ENCODE results near the gene FCN1.

FCN1 gene

DNA sequence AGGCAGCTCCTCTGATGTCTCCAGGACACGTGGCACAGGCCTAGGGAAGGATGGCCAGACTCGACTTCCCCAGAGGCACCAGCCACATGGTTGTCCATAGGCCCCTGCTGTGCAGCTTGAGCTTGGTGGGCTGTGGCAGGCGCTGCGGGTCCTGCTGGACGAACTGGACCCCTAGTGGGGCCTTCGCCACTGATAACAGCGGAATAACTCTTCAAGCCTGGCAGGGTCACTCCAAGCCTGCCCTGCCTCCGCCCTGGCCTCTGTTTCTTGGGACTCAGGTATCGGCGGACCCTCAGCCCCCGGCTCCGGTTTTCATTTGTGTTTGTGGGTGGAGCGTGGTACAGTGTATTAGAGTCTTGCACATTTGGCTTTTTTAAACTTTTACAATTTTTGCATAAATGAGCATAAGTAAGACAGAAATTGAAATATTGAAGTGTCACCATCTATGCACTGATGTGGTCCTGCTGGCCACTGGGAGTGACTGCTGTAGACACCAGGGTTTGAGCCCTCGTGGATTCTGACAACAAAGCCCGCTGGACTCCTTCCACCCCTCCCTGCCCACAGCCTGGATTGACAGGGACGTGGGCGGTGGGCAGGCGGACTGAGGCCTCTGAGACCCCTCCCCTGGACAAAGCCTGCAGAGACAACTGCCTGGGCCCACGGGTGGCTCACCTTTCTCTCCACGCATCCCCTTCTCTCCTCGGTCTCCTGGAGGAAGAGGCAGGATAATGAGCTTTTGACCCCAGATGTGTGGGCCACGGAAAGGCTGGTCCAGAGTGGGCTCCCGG, 3.8 kb downstream of the FCN1 start:
- DNase-seq, result no peak

DNA sequence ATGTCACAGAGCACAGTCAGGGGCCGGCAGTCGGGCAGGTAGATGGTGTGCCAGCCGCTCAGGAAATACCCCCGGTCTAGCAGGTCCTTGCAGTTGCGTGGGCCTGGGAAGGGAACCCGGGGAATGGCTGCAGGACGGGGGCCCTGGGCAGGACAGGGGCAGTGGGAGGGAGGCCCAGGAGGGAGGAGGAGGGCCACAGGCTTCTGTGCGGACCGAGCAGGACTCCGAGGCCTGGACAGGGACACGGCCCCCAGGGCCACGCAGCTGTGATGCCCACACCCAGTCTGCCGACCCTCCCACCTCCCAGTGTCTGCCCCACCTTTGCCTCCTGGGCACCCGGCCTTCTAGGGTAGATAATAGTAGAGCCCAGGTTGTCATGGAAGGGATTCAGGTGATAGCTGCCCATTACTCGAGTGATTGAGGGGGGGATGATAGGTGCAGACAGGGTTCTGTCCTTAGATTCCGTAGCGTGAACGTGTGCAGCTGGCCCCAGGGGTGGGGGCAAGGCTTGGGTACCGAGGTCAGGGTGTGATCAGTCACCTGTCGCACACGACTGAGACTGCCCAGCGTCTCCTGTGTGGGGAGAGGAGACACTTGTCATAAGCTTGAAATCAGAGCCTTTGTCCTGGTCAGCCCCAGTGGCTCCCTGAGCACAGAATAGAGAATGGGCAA, 4.5 kb downstream of the FCN1 start:
- DNase-seq, result no peak

DNA sequence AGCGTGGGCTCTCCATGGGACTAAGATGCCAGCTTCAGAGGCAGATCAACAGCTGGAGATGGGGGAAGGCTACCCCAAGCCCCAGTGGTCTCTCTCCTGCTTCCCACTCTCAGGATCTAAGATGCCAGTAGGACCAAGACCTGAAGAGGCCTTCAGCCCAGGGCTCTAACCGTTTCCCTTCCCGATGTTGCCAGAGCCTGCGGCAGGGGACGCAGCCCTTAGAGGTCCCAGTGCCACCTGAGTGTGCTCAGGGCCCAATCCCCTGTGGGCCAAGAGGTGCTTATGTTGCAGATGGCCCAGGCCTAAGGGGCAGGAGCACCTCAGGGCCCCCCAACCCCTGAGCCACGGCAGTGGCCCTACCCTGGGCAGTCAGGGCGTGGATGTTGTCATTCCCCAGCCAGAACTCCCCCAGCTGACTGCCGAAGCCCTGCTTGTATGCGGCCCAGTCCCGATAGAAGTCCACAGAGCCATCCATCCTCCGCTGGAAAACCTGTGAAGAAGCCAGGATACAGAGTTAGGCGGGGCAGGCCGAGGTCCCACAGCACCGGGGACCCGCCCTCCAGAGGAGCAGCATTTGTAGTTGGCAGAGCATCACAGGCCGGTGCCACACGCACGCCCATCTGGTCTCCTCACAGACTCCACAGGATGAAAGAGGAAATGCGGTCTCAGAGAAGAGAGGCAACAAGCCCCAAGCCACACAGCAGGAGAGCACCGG, 5.4 kb downstream of the FCN1 start:
- DNase-seq, result no peak

DNA sequence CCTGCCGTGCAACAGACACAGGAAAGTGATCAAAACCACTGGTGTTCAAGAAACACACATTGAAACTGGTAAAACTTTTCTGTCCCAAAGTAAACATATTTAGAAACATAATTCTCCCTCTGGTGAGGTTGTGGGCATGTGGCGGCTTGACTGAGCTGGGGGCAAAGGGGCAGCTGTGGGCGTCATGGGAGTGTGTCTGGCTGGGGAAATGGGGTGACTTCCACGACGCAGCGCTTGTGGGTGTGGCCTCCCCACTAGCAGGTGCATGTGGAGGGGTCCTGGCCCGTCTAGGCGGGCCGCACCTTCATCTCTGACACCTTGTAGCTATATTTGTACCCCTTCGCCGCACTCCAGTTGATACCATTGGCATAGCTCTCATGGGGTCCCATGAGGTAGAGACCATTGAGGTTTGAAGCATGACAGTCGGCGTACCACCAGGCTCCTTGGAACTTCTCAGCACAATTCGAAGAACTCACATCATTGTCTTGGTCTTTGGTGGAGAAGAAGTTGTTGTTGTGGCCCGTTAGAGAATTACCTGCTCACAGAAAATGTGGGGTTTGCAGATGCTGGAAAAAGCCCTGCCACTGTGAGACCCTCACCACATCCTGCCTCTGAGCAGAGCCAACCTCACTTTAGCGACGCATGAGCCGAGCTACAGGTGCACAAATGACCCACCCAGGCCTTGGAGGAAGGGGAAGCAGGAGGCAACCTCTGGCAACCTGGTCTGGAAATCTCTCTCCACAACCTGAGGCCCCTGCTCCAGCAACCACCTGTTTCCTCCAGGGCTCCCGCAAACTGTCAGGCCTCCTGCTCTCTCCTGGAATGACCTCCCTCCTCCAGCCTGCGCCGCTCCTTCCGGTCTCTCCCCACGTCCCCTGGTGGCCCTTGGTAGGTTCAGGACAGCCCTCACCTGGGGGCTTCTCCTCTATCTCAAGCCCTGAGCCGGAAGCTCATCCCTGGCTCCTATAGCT, 7.9 kb downstream of the FCN1 start:
- no peak for DNase-seq

DNA sequence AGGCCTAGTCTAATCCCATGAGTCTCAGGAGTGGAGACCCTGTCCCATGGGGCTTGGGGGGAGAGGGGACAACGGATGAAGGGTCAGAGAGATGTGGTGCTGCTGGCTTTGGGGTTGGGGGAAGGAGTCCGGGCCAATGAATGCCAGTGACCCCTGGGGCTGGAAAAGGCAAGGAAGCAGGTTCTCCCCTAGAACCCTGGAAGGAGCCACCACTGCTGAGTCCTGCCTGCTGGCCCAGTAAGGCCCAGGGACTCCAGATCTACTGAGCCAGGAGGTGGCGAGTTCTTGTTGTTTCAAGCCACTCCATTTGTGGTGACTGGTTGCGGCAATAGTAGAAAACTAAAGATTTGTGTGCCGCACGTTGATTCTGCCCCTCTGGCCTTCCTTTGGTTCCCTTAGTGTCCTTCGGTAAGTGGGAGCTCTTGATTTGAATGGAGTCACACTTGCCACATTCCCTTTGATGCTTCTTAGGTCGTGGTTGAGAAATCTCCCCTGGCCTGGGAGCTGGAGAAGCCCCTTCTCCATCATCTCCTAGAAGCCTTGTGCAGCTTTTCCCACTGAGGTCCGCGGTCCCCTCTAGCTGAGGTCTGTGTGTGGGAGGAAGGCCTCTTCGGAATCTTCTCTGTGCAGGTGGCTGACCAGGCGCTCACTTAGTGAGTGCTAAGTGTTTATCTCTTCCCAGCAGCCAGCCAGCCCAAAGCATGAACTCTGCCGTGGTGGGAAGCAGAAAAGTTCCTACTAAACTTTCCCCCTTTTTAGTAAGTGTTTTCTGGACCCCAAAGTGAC, 9.0 kb downstream of the FCN1 start:
- no peak for DNase-seq

DNA sequence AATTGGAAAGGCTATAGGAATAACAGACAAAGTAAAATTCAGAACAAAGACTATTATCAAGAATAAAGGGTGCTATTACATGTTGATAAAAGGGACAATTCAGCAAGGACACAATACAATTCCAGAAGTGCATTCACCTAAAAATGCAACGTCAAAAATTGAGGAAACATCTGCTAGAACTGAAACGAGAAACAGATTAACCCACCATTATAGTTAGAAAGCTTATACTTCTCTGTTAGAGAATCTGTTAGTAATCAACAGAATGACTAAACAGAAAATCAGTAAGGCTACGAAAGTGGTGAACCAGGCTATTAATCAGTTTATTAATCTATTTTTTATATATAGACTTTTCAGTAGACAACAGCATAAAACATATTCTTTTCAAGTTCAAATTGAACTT, 14.8 kb downstream of the FCN1 start:
- DNase-seq, result no peak

DNA sequence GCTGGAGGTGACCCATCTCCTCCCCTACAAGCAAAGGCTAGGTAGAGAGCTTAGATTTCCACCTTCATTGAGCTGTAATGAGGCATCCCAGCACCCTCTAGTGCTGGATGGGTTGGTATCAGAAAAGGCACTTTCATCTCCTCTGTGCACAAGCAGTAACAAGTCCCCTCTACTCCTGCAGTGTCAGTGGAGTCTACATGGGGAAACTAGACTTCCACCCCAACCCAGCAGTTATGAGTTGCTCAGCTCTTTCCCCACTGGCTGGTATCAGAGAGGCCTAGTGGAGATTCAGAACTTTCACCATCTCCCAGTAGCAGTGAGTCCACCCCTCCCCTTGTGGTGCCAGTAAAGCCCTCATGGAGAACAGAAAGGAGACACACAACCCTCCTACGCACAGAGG, 17.9 kb downstream of the FCN1 start:
- peak in 1 of 2 experiments; percentile 23 for DNase-seq

DNA sequence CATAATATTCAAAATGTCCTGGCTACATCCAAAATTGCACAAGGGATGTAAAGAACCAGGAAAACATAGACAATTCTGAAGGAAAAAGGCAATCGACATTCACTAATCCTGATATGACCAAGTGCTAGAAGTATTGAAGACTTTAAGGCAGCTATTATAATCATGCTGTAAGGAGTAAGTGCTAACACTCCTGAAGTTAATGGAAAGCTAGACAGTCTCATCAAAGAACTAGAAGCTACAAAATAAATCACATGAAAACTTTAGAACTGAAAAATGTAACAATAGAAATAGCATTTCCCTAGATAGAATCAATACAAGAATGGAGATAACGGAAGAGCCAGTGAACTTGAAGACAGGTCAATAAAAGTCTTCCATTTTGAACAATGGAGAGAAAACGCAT, 18.5 kb downstream of the FCN1 start:
- DNase-seq, result no peak

DNA sequence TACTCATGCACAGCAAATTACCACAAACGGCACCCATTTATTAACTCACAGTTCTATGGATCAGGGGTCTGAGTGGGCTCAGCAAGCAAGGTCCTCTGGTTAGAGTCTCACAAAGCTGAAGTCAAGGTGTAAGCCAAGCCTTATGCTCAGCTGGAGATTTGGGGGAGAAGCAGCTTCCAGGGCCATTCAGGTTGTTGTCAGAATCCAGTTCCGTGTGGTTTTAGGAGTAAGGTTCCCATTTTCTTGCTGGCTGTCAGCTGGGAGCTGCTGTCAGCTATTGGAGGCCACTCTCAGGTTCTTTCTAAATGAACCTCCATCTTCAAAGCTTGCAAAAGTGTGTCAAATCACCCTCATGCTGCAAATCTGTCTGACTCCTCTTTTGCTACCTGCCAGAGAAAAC, 19.4 kb downstream of the FCN1 start:
- no peak for DNase-seq

DNA sequence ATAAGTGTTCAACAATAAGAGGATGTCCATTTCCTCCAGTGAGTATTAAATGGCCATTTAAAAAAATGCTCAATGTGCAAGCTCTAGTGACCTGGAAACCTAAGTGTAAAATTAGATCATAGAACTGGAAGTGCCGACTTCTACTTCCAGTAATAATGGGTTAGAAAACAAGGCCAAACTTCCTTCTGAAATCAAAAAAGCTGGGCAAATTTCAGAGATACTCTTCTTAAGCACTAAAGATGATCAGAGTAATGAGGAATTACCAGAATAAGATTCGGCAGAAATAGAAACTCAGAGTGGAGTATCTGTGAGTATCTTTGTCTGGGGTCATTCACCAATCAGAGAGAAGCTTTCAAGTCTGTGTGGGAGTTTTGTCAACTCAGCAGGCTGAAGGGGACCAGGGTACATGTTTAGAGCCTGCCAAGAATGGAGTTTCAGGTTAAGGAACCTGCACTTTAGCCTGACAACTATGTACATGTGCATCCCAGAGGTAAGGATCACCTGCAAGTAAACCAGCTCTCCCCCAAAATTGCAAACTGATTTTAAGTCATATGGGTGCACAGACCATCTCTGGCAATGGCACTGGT, 20.0 kb downstream of the FCN1 start:
- no peak for DNase-seq

DNA sequence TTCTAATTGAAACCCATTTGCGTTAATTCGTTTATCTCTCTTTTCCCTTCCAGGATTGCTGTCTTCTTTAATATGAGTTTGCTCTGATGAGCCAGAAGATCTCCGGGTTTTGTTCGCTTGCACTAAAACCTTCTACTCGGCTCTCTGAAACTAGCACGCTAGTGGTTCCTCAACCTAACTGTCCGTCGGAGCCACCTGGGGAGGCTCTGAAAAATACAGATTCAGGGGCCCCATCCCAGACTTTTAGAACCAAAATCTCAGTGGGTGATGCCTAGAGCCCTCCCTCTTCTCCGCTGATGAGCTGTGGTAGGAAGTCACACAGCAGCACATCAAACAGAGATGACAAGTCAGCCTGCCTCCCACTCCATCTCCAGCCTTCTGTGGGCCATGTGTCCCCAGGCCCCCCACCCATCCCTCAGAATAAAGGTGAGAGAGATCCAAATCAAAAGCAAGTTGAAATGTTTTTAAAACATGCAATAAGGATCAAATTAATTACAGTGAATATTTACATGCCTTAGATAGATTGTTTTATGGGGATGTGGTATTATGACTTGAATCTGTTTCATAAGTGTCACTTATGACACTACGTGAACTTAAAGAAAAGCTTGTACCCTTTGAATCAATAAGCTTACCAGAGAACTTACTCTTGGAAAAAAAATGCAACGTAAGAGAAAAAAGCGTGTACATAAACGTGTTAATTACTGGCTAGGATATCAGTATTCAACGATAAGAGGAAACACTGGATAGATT, 20.7 kb downstream of the FCN1 start:
- DNase-seq, result no peak

DNA sequence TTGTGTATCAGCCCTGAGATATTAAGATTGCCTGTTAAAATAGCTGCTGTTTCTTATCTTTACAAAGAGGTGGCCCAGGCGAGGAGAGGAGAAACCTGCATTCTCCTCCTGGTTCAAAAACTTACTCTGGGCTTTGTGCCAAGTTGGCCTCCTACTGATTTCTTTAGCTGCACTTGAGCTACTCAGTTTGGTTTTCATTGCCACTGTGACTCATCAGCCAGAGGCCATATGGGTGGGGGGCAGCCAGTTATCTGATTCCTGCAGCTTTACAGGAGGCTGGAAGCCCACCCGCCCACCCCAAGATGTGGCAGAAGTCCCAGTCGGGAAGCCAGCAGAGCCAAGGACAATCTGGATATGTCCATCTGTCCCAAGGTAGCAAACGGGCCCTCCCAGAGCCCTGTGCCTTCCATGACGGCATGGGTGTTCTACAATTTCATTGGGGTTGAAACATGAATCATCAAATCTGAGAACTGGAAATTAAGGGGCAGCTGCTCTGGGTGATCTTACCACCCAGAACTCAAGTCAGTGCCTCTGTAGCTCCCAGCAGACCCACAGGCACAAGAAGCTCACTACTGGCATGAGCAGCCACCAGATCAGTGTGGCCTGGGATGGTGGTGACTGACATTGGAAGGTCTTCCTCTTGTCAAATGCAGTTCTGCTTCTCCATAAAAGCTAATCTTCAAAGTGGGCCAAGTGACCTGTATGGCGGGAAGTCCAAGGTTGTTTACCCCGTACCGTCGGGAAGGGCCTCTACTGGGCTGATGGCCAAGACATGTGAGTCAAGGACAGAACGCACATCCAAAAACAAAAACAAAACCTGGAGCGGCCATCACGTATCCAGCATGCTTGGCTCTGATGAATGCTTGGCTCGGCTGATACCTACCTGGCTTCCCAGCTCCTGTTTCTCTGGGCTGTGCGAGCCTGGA, 21.5 kb downstream of the FCN1 start:
- DNase-seq, result peak; percentile 95 to 99

DNA sequence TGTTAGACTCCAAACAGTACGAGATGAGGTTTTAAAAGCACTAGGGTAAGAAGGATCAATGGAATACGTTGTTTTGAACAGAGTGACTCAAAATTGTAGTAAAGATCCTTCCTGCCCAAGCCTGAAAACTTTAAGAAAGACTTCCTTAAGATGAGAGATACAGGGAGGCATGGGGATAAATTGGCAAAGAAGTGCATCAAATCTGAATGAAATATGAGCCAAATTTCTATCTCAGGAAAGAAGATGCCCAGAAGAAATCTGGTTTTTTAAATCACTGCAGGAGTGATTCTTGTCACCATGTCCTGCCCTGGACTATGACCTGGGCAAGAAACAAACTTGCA, 22.2 kb downstream of the FCN1 start:
- no peak for DNase-seq

DNA sequence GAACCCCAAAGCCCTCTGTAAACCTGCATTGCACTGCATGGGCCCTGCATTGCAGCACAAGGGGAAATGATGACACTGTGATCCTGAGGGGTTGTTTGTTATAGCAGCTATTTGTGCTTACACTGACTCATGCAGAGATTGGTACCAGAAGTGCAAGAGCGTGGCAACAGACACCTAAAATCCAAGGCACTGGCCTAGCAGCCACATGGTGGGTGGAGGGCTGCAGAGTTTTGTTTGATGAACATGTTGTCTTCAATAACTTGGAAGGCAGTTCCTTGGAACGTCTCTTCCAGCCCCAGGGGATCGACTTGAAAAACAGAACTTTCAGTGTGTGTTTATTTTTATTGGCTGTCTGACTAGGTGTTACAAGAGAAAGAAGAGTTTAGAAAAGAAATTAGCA, 22.6 kb downstream of the FCN1 start:
- DNase-seq, result no peak

DNA sequence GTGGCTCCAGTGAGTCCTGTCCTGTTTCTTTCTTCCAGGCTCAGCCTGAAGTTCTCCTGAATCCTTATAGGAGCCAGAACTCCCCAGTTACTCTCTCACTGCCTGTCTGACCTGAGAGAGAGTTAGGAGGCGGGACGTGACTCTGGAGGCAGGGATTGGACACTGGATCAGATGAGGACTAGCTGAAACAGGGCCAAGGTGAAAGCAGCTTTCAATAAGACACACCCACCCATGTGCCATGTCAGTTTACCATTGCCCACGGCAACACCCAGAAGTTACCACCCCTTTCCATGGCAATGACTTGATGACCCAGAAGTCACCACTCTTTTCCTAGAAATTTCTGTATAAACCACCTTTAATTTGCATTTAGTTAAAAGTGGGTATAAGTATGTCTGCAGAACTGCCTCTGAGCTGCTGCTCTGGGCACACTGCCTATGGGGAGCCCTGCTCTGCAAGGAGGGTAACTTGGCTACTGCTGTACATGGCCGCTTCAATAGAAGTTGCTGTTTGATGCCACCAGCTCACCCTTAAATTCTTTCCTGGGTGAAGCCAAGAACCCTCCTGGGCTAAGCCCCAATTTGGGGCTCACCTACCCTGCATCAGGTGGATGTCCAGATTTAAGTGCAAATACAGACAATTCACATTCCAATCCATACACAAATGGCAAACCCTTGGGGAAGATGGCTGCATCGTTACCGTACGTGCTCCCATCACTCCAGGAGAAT, 23.4 kb downstream of the FCN1 start:
- no peak for DNase-seq

DNA sequence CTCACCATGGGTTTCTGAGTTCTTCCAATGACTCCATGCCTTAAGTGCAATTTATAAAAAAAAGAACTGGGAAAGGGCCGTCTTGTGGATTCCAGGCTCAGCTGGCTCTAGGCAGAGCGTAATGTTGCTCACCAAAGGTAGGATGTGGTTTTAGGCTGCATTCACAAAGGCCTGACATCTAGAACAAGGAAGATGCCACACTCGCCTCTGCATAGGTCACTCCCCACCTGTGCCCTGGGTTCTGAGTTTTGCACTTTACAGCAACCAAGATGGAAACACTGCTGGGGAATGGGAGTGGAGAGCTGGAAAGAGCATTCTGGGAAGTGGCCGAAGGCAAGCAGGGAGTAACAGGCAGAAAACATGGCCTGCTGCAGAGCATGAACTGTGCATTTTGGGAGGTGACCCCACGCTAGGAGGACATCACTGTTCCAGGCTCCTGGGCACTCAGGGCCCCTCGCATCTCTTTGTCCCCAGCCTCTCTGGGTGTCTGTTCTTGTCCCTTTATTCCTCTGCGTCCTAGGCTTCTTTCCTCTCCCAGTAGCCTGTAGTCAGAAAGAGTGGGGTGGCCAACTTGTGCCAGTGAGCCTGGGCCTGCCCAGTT, 24.8 kb downstream of the FCN1 start:
- no peak for DNase-seq

DNA sequence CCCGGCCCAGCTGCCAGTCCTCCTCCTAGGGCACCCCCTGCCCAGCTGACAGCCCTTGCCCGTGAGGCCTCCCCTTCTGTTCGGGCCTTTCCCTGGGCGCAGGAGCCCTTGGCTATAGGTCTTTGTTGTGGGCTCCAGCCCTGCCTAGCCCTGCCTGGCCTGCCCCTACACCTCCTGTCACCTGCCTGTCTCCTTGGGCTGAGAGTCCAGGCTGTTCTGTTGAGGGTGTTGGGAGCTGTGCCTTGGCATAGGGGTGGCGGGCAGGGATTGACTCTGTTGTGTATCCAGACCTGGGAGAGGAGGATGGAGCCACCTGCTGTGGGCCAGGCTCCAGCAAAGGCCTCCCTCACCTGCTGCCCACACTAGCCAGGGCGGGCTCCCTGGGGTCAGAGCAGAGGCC, 25.5 kb downstream of the FCN1 start:
- DNase-seq, result peak in 1 of 2 experiments; percentile 40

DNA sequence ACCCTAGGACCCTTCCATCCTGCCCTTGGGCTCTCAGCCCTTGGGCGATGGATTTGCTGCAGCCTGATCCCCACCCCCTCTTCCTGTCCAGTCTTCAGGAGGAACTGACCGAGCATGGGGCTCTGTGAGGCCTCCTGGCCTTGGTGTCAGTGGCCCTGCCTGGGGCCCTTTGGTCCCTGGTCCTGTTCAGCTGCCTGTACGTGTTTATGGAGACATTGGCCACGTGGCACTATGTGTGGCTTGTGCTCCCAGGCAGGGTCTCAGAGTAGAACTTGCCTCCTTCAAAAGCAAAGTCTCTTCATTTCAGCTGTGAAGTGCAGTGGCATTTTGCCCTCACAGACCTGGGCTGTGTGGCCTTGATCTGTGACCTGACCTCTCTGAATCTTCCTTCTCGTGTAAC, 26.0 kb downstream of the FCN1 start:
- no peak for DNase-seq

DNA sequence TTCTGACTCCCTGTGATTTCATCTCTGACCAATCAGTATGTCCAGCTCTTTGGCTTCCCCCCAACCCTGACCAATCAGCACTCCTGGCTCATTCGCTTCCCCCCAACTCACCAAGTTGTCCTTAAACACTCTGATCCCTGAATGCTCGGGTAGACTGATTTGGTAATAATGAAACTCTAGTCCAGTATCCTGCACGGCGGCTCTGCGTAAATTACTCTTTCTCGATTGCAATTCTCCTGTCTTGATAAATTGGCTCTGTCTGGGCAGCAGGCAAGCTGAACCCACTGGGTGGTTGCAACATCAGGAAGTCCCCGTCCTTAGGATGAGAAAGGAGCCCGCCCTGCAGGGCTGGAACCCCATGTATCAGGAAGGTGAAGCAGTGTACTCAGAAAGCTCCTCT, 26.7 kb downstream of the FCN1 start:
- DNase-seq, result no peak
